Measurements from ENCODE around the gene ZNF813.
"Not testable (repeated sequence)": the region's sequence is repeated elsewhere in the genome, so short reads cannot be mapped to it uniquely, and the experiment has no call there.

GRCh38 chr19:53420520-53421315 is 46.8 kb upstream of the ZNF813 start:
- not testable (repeated sequence) for TF ChIP-seq CTCF (conservative IDR thresholded peaks at IDR 0.05; ENCODE audit: low read depth, low read length); EZH2 (IDR thresholded peaks at IDR 0.05; ENCODE audit: low read length, unreplicated experiment); EZH2phosphoT487 (IDR thresholded peaks at IDR 0.05; ENCODE audit: borderline replicate concordance, low read length)

All from PC-3 (cell line).